ENCODE measurements around the gene FAM117A.

Gene FAM117A

GRCh38 chr17:49747632-49748031, 16.3 kb downstream of the FAM117A start:
- DNase-seq (ENCODE audit: insufficient read length), result no peak
- no peak for FAIRE-seq
- TF ChIP-seq TAF1 (IDR thresholded peaks at IDR 0.05; ENCODE audit: borderline replicate concordance, low read depth, low read length), result no peak
- no peak for TF ChIP-seq POLR2AphosphoS5 (IDR thresholded peaks at IDR 0.05; ENCODE audit: low read depth, low read length)
- no peak for TF ChIP-seq POLR2A (IDR thresholded peaks at IDR 0.05; ENCODE audit: low read depth, low read length)

GRCh38 chr17:49746791-49747490, 17.0 kb downstream of the FAM117A start:
- TF ChIP-seq POLR2AphosphoS5 (IDR thresholded peaks at IDR 0.05; ENCODE audit: low read depth, low read length) (0 out of 2 replicates have a peak, but pooled peaks have one; percentile 28), TAF1 (IDR thresholded peaks at IDR 0.05; ENCODE audit: borderline replicate concordance, low read depth, low read length) (no peak), POLR2A (IDR thresholded peaks at IDR 0.05; ENCODE audit: low read depth, low read length) (0 out of 2 replicates have a peak, but pooled peaks have one; percentile 39)
- FAIRE-seq (peak; percentile 91), DNase-seq (ENCODE audit: insufficient read length) (no peak)

GRCh38 chr17:49745175-49746139, 18.5 kb downstream of the FAM117A start:
- DNase-seq (ENCODE audit: insufficient read length) (no peak), FAIRE-seq (peak; percentile 33)
- TF ChIP-seq POLR2AphosphoS5 (IDR thresholded peaks at IDR 0.05; ENCODE audit: low read depth, low read length), result no peak
- TF ChIP-seq TAF1 (IDR thresholded peaks at IDR 0.05; ENCODE audit: borderline replicate concordance, low read depth, low read length), result no peak
- TF ChIP-seq POLR2A (IDR thresholded peaks at IDR 0.05; ENCODE audit: low read depth, low read length), result no peak

GRCh38 chr17:49742166-49742638, 21.7 kb downstream of the FAM117A start:
- FAIRE-seq (no peak), DNase-seq (ENCODE audit: insufficient read length) (no peak)
- TF ChIP-seq POLR2AphosphoS5 (IDR thresholded peaks at IDR 0.05; ENCODE audit: low read depth, low read length) (no peak), POLR2A (IDR thresholded peaks at IDR 0.05; ENCODE audit: low read depth, low read length) (no peak), TAF1 (IDR thresholded peaks at IDR 0.05; ENCODE audit: borderline replicate concordance, low read depth, low read length) (no peak)

GRCh38 chr17:49741692-49742076, 22.2 kb downstream of the FAM117A start:
- FAIRE-seq, result no peak
- no peak for DNase-seq (ENCODE audit: insufficient read length)

GRCh38 chr17:49741009-49741691, 22.8 kb downstream of the FAM117A start:
- TF ChIP-seq TAF1 (IDR thresholded peaks at IDR 0.05; ENCODE audit: borderline replicate concordance, low read depth, low read length) (no peak), POLR2A (IDR thresholded peaks at IDR 0.05; ENCODE audit: low read depth, low read length) (peak; percentile 49), POLR2AphosphoS5 (IDR thresholded peaks at IDR 0.05; ENCODE audit: low read depth, low read length) (no peak)
- DNase-seq (ENCODE audit: insufficient read length) (no peak), FAIRE-seq (peak; percentile 71)

More at GRCh38 chr17:49741692-49742076, 22.2 kb downstream of the FAM117A start:
- TF ChIP-seq POLR2A (IDR thresholded peaks at IDR 0.05; ENCODE audit: low read depth, low read length) (0 out of 2 replicates have a peak, but pooled peaks have one; percentile 2), POLR2AphosphoS5 (IDR thresholded peaks at IDR 0.05; ENCODE audit: low read depth, low read length) (no peak)

- FAIRE-seq, result peak; percentile 84
- TF ChIP-seq POLR2A (IDR thresholded peaks at IDR 0.05; ENCODE audit: low read depth, low read length) (no peak), POLR2AphosphoS5 (IDR thresholded peaks at IDR 0.05; ENCODE audit: low read depth, low read length) (no peak), TAF1 (IDR thresholded peaks at IDR 0.05; ENCODE audit: borderline replicate concordance, low read depth, low read length) (no peak; the same call in 1 of the 2 replicates)
- DNase-seq (ENCODE audit: insufficient read length), result peak; percentile 46
Observed at GRCh38 chr17:49739641-49740271, 24.2 kb downstream of the FAM117A start.

GRCh38 chr17:49738456-49739163, 25.3 kb downstream of the FAM117A start:
- TF ChIP-seq POLR2A (IDR thresholded peaks at IDR 0.05; ENCODE audit: low read depth, low read length), result no peak
- TF ChIP-seq POLR2AphosphoS5 (IDR thresholded peaks at IDR 0.05; ENCODE audit: low read depth, low read length), result no peak
- no peak for TF ChIP-seq TAF1 (IDR thresholded peaks at IDR 0.05; ENCODE audit: borderline replicate concordance, low read depth, low read length)
- FAIRE-seq (no peak), DNase-seq (ENCODE audit: insufficient read length) (no peak)

GRCh38 chr17:49734515-49735490, 29.1 kb downstream of the FAM117A start:
- FAIRE-seq, result no peak
- DNase-seq (ENCODE audit: insufficient read length), result no peak
- TF ChIP-seq POLR2A (IDR thresholded peaks at IDR 0.05; ENCODE audit: low read depth, low read length) (no peak), POLR2AphosphoS5 (IDR thresholded peaks at IDR 0.05; ENCODE audit: low read depth, low read length) (no peak), TAF1 (IDR thresholded peaks at IDR 0.05; ENCODE audit: borderline replicate concordance, low read depth, low read length) (no peak)

Data from GM12892 (cell line).